Upper lobe of left lung (tissue), 4 donors: Measurements from ENCODE around the gene ADGRL3.

Experiments used
- EP300 ChIP-seq, 4 donors: sonication (generic); formaldehyde crosslinking; IDR thresholded peaks; one replicate each; pipeline ENCODE4 v1.5.1; 2017; ENCODE audit warnings: antibody characterized with exemption in 4 of 4, control low read depth in 2 of 4
- POLR2AphosphoS5 ChIP-seq, 2 donors: sonication (generic); formaldehyde crosslinking; IDR thresholded peaks; one replicate each; pipeline ENCODE4 v1.5.1; 2017; ENCODE audit warnings: antibody characterized with exemption in 2 of 2
- TF ChIP-seq, protein P1 (sequence below), 6 experiments: fragments of 450-650 bp in 4 of 6; fragments of 200-600 bp in 2 of 6; sonication (generic) in 2 of 6; IDR thresholded peaks; one replicate each; pipeline ENCODE4 v1.5.1; 2016 to 2019; ENCODE audit warnings: antibody characterized with exemption in 6 of 6

DNA sequence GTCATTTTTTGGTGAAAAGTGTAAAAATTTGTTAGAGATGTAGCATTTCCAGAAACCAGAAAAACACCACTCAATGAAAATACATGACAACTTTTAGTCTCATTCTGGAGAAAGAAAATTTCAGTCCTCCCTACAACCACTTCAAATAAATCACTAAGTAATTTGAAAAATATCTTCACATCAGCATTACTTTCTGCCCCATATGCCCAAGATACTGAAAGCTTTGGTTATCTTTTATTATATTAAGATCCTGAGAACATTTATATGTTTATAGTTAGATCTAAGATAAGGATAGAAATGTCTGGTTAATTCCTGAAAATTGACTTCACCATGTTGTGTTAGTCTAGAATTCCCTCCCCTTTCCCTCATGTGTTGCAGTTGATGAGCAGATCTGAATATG, 119.0 kb downstream of the ADGRL3 start:
- TF ChIP-seq, protein P1, sequence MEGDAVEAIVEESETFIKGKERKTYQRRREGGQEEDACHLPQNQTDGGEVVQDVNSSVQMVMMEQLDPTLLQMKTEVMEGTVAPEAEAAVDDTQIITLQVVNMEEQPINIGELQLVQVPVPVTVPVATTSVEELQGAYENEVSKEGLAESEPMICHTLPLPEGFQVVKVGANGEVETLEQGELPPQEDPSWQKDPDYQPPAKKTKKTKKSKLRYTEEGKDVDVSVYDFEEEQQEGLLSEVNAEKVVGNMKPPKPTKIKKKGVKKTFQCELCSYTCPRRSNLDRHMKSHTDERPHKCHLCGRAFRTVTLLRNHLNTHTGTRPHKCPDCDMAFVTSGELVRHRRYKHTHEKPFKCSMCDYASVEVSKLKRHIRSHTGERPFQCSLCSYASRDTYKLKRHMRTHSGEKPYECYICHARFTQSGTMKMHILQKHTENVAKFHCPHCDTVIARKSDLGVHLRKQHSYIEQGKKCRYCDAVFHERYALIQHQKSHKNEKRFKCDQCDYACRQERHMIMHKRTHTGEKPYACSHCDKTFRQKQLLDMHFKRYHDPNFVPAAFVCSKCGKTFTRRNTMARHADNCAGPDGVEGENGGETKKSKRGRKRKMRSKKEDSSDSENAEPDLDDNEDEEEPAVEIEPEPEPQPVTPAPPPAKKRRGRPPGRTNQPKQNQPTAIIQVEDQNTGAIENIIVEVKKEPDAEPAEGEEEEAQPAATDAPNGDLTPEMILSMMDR (IDR thresholded peaks at IDR 0.05), result no peak
- TF ChIP-seq EP300 (IDR thresholded peaks at IDR 0.05) (no peak), POLR2AphosphoS5 (IDR thresholded peaks at IDR 0.05) (no peak)
